ENCODE data around the gene ERAP2.
A peak's percentile ranks its signal among the peaks of the same experiment; 100 is the strongest.
"Not testable (repeated sequence)": the region's sequence is repeated elsewhere in the genome, so short reads cannot be mapped to it uniquely, and the experiment has no call there.

ERAP2 gene

DNA sequence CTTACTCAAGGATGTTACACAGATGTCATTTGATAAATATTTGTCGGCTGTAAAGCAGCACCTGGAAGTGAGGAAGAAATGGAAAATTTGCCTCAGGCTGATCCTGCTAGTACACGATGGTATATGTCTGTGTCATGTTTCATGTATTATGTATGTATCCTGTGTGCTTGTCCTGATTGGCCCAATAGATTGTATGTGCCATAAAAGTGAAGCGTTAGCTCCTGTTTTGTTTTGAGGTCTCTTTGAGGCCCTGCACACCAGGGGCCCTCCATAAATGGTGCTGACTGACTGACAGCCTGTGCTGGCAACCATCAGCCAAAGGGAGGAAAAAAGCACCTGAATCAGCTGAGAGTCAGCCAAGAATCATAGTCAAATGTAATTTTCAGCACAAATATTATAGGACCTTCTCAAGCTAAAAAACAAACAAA lies 47.7 kb downstream of the ERAP2 start:
- no peak overlapping the region for H3K27ac ChIP-seq
- DNase-seq (ENCODE audit: low spot score) = peak; percentile 51
- ChIA-PET POLR2A (ENCODE audit: low non-redundant PET) (no interaction called here), CTCF (interaction anchor here (0.7 to 1.1 kb wide), 2 partner anchors 45 to 1482 kb away, joined by 3 to 5 read pairs; no protein-coding TSS in a partner anchor)
- TF ChIP-seq CTCF (conservative IDR thresholded peaks at IDR 0.05; ENCODE audit: low read depth) = no peak

DNA sequence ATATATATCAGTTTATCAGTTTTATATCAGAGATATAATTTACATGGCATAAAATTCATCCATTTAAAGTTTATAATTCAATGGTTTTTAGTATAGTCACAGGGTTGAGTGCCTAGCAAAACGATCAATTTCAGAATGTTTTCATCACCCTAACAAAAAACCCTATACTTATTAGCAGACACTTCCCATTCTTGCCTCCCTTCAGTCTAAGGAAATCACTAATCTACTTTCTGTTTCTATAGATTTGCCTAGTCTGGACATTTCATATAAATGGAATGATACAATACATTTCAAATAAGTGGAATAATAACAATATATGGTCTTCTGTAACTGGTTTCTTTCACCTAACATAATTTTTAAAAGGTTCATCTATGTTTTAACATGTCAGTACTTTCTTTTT lies 50.0 kb downstream of the ERAP2 start:
- no peak for DNase-seq (ENCODE audit: low spot score)
- no peak for TF ChIP-seq CTCF (conservative IDR thresholded peaks at IDR 0.05; ENCODE audit: low read depth)
- ChIA-PET POLR2A (ENCODE audit: low non-redundant PET) (no interaction called here), CTCF (no interaction called here)
- H3K27ac ChIP-seq = no peak overlapping the region

DNA sequence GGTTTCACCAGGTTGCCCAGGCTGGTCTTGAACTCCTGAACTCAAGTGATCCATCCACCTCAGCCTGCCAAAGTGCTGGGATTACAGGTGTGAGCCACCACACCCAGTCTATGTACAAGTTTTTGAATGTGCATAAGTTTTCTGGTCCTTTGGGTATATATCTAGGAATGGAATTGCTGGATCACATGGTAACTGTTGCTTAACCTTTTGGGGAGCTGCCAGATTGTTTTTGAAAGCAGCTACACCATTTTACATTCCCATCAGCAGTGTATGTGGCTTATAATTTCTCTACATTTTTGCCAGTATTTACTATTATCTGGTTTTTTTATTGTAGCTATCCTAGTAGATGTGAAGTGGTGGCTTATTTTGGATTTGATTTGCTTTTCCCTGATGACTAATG lies 50.7 kb downstream of the ERAP2 start:
- no peak overlapping the region for H3K27ac ChIP-seq
- CTCF ChIA-PET = no interaction called here
- no peak for DNase-seq (ENCODE audit: low spot score)
- POLR2A ChIA-PET (ENCODE audit: low non-redundant PET) = no interaction called here
- no peak for TF ChIP-seq CTCF (conservative IDR thresholded peaks at IDR 0.05; ENCODE audit: low read depth)

DNA sequence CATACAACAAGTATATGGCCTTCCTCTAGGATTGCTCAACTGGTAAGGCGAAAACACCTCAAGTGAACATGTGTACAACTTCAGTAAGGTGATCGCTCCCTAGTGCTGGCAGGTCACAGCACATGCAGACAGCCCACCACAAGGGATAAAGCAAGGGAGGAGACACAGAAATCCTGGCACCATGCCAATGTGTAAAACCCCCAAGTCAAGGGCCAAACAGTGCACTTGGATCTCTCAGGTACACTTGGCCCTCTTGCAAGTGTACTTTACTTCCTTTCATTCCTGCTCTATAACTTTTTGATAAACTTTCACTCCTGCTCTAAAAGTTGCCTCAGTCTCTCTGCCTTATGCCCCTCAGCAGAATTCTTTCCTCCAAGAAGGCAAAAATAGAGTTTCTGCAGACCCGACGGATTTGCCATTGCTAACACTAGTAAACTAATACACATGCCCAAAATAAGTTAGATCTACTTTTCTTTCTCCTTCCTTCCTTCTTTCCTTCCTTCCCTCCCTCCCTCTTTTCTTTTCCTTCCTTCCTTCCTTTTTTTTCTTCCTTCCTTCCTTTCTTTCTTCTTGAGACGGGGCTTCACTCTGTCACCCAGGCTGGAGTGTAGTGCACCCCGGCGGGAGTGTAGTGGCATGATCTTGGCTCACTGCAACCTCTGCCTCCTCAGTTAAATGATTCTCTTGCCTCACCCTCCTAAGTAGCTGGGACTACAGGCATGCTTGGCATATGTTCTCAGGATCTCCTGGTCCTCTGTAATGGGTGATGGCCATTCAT lies 52.8 kb downstream of the ERAP2 start:
- ChIA-PET CTCF (no interaction called here), POLR2A (ENCODE audit: low non-redundant PET) (no interaction called here)
- no peak for DNase-seq (ENCODE audit: low spot score)
- no peak overlapping the region for H3K27ac ChIP-seq
- no peak for TF ChIP-seq CTCF (conservative IDR thresholded peaks at IDR 0.05; ENCODE audit: low read depth)

DNA sequence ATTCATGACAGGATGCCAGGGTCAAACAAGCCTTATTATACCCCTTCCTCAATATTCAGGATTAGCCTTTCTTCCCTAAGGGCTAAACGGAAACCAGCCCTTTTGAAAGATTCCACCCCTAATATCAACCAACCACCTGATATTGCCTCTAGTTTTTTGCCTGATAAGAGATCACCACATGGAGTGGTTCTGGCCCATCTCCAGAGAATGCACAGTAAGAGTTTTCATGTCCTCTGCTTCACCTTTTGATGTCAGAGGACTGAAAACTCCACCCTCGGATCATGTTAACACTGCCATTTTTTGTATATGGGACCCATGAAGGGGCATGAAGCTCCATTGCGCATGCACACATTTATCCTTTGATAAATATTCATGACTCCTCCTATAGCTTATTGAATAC lies 53.8 kb downstream of the ERAP2 start:
- ChIA-PET POLR2A (ENCODE audit: low non-redundant PET) (interaction anchor here (0.6 kb wide), 1 partner anchor 22 kb away, joined by 4 read pairs; no protein-coding TSS in a partner anchor), CTCF (interaction anchor here (0.7 kb wide), 1 partner anchor 233 kb away, joined by 4 read pairs; no protein-coding TSS in a partner anchor)
- no peak for DNase-seq (ENCODE audit: low spot score)
- H3K27ac ChIP-seq = no peak overlapping the region
- no peak for TF ChIP-seq CTCF (conservative IDR thresholded peaks at IDR 0.05; ENCODE audit: low read depth)

- no peak for TF ChIP-seq CTCF (conservative IDR thresholded peaks at IDR 0.05; ENCODE audit: low read depth)
- H3K27ac ChIP-seq = no peak overlapping the region
- ChIA-PET POLR2A (ENCODE audit: low non-redundant PET) (interaction anchor here (0.6 kb wide), 1 partner anchor 23 kb away, joined by 4 read pairs; no protein-coding TSS in a partner anchor), CTCF (interaction anchor here (0.7 kb wide), 1 partner anchor 232 kb away, joined by 4 read pairs; no protein-coding TSS in a partner anchor)
- DNase-seq (ENCODE audit: low spot score) = no peak
Measured at GRCh38 chr5:96930589-96930988, 54.3 kb downstream of the ERAP2 start.

GRCh38 chr5:96931037-96931436 lies 54.7 kb downstream of the ERAP2 start:
- POLR2A ChIA-PET (ENCODE audit: low non-redundant PET); H3K27ac ChIP-seq; DNase-seq (ENCODE audit: low spot score); CTCF ChIA-PET: not testable (repeated sequence)

All from RWPE1 (cell line).